HG03159 (cell line): ENCODE measurements around the gene RNF7.
"Not testable (repeated sequence)": the region's sequence is repeated elsewhere in the genome, so short reads cannot be mapped to it uniquely, and the experiment has no call there.

Experiments
- ATAC-seq: cut with Tn5 transposase; IDR thresholded peaks from one replicate; pipeline ENCODE4 v1.9.1; 2021; ENCODE audit warnings: mild to moderate bottlenecking, moderate library complexity; ENCODE audit not compliant: unreplicated experiment

Gene RNF7

GRCh38 chr3:141777957-141778813 is 40.1 kb downstream of the RNF7 start:
- ATAC-seq, result no peak

DNA sequence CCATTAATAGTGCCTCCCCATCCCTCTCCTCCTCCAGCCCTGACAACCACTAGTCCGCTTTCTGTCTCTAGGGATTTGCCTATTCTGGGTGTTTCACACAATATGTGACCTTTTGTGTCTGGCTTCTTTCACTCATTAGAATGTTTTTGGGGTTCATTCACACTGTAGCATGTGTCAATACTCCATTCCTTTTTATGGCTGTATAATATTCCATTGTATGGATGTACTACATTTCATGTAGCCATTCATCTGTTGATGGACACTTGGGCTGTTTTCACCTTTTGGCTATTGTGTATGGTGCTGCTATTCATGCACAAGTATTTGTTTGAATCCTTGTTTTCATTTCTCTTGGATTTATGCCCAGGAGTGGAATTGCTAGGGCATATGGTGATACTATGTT is 41.6 kb downstream of the RNF7 start:
- ATAC-seq, result no peak

DNA sequence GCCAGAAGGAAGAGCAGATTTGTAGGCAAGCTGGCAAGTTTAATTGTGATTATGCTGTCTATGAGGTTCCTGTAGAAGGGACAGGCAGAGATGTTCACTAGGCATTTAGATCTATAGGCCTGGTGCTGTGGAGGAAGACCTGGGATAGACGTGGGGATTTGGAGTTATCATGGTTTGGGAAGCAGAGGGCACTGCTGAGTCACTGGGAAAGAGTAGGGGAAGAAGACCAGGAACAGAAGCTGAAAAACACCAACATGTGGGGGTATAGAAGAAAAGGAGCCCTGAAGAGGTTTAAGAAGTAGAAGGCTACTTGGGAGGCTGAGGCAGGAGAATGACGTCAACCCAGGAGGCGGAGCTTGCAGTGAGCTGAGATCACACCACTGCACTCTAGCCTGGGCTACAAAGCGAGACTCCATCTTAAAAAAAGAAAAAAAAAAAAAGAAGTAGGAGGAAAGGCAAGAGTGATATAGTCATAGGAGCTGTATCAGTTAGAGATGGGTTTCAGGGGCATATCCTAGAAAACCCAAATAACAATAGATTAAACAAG is 44.4 kb downstream of the RNF7 start:
- ATAC-seq, result no peak

- no peak for ATAC-seq
These were observed 45.5 kb downstream of the RNF7 start for GRCh38 chr3:141783632-141784031.

DNA sequence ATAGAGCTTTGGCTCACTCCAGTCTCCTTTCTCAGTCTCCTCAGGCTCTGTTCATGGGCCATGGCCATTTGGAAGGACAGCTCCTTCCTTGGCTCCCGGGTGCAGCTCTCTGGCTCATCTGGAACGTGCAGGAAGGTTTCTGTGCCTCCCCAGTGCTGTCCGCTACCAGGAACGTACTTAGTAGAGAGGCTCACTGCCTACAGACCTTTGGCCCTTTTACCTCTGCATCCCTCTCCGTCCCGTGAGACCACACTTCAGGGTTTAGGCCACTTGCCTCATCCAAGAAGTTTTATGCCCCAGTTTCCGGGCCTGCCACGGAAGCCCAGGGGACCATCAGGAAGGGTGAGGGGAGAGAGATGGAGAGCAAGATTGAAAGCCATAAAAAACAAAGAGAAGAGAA is 46.0 kb downstream of the RNF7 start:
- no peak for ATAC-seq

DNA sequence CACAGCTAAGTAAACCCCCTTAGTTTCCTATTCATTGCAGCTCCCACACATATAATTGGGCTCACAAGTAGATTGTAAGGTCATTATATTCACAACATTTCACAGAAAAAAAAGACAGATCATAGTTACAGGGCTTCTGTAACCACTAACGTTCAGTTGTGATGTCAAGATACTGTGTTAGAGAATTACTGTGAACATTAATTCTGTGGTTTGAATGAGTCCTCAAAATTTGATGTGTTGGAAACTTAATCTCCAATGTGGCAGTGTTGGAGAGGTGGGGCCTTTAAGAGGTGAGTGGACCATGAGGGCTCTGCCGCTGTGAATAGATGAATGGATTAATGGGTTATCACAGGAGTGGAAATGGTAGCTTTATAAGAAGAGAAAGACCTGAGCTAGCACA is 46.4 kb downstream of the RNF7 start:
- ATAC-seq, result no peak

DNA sequence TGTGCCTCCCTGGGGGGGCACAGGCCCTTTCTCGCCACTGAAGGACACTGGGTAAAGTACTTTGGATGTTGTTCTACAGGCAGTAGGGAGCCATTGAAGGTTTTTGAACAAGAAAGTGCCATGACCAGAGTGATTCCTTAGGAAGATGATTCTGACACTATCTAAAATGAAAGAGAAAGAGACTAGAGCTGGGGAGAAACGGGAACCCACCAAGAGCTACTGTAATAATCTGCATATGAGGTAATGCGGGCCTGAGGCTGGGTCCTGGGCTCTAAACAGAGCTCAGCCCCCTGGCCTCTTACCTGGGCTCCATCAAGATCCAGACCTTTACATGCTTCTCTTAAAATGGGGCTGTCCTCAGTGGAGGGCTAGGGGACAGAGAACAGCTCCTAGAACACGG is 50.1 kb downstream of the RNF7 start:
- ATAC-seq, result no peak

- ATAC-seq, result not testable (repeated sequence)
These were observed 50.7 kb downstream of the RNF7 start for GRCh38 chr3:141788750-141789149.

DNA sequence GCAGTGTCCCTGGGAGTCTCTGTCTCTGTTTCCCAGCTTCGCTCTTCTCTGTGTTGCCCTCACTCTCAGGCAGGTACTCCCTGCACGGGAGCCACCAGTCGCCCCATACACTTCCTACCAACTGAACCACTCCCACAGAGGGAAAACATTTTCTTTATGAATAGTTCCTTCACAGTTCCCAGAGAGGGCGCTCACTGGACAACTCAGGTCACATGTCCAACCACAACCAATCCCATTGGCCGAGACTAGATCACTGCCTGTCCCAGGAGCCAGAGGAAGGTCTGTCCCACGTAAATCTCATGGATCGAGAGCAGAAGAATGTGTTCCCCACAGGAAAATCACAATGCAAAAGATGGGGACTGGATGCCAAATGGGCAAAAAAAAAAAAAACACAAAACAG is 51.2 kb downstream of the RNF7 start:
- ATAC-seq, result no peak

DNA sequence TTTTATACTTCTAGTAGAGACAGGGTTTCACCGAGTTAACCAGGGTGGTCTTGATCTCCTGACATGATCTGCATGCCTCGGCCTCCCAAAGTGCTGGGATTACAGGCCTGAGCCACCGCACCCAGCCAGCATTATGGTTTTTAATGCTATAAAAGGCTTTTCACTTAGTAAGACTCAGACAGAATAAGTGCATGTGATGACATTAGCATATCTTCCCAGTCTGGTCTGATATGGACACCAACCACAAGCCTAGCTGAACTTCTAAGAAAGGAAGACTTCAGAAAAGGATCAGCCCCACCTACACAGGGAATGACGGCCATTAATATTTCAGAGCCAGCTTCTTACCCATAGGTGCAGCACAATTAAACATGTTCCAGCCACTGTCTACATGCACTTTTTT is 52.1 kb downstream of the RNF7 start:
- ATAC-seq, result no peak

DNA sequence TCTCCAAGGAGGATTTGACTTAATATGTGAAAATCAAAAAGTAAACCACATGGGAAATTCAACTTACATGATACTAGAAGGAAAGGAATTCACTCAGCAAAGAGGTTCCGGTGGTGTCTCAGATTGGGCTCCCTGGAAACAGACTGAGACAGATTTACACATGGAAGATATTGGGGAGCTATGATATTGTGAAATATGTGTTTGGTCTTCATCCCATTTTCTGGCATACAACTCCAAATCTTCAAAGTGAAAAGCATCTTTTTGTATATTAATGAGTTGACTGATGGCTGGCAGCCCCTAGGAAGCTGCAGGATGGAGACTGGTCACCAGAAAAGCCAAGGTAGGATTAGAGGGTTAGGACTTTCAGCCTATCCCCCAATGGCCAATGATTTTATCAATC is 54.4 kb downstream of the RNF7 start:
- no peak for ATAC-seq

DNA sequence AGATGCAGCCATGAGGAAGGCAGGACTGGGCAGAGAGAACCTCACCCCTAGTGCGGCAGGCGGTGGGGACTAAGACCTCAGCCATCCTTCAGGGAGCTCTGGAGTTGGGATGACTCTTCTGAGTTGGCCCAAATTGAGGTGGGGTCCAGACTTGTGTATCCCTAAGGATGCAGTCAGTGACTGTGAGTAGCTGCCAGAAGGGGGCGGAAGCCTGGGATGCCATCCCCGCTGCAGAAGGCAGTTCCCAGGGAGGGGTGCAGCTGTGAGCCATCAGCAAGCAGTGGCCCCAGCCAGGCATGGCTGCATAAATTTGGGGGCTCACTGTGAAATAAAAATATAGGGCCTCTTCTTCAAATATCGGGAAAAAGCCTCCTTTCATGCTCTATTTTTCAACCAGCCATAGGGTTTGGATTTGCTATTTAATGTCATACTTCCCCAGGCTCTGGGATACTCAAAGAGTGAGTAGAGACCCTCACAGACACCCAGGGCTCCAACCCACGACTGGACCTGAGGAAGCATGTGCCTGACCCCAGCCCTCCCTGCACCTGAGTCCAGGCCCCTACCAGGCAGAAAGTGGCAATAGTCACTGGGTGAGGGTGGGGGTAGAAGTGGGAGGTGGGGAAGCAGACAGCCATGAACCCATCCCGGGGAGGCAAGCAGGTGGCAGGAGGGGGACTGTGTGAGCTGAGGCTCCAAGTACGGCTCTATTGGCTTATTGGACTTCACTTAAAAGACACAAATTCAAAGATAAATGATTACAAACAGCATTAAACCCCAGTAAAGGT is 55.6 kb downstream of the RNF7 start:
- ATAC-seq, result no peak

GRCh38 chr3:141795276-141795675 is 57.2 kb downstream of the RNF7 start:
- ATAC-seq, result no peak

GRCh38 chr3:141795741-141796080 is 57.6 kb downstream of the RNF7 start:
- no peak for ATAC-seq

- peak; percentile 95 for ATAC-seq
These were observed 58.2 kb downstream of the RNF7 start for GRCh38 chr3:141796081-141796888.
